Posterior cingulate gyrus (tissue), 11 donors: ENCODE measurements around the gene AAK1.

Experiments
- DNase-seq, 10 donors: peaks; one replicate each; pipeline versions ENCODE4 v3.0.0 to v3.0.0-alpha.2; 2020 to 2021; ENCODE audit warnings: mixed read lengths in 3 of 10
- intact Hi-C: fragments of 100-400 bp; cut with DNase I; formaldehyde crosslinking; loops from one replicate; pipeline ENCODE4 v1.15.1; 2023

AAK1 gene

GRCh38 chr2:69604836-69605235 is 38.7 kb downstream of the AAK1 start:
- intact Hi-C loops = no loop called here
- no peak for DNase-seq

GRCh38 chr2:69604026-69604678 is 39.4 kb downstream of the AAK1 start:
- no peak for DNase-seq
- intact Hi-C loops = no loop called here

DNA sequence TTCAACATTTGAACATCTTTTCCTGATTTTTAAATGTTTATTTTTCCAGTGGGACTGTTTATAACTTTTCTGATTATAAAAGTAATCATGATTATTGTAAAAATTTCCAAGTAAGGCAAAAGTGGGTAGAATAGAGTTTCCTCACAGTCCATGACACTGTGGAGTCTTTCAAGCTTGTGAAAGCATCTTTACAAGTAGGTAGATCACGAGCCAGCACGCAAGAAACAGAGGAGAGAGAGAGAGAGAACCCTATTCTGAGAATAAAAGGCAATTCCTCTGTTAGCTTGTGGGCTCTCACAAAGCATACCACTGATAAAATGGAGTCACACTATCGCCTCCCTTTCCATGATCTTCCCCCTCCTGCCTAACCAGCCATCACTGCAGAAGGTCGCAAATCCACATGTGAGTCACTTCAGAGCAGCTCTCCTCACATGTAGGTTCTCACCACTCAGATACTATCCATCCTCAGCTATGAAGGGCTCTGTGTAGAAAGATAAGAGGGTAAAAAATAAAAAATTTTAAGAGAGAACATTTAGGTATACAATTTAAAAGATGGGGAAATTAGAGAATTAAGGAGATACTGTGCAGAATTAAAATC is 40.3 kb downstream of the AAK1 start:
- no peak for DNase-seq
- intact Hi-C loops = no loop called here

GRCh38 chr2:69601179-69601612 is 42.3 kb downstream of the AAK1 start:
- intact Hi-C loops = no loop called here
- DNase-seq = no peak

DNA sequence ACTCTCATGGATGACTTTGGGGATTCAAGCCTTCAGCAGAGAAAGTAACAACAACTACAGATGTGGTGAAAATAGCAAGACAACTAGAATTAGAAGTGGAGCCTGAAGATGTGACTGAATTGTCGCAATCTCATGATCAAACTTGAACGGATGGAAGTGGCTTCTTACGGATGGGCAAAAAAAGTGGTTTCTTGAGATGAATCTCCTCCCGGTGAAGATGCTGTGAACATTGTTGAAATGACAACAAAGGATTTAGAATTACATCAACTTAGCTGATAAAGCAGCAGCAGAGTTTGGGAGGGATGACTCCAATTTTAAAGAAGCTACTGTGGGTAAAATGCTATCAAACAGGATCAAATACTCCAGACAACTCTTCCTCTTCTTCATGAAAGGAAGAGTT is 43.1 kb downstream of the AAK1 start:
- intact Hi-C loops = no loop called here
- no peak for DNase-seq

DNA sequence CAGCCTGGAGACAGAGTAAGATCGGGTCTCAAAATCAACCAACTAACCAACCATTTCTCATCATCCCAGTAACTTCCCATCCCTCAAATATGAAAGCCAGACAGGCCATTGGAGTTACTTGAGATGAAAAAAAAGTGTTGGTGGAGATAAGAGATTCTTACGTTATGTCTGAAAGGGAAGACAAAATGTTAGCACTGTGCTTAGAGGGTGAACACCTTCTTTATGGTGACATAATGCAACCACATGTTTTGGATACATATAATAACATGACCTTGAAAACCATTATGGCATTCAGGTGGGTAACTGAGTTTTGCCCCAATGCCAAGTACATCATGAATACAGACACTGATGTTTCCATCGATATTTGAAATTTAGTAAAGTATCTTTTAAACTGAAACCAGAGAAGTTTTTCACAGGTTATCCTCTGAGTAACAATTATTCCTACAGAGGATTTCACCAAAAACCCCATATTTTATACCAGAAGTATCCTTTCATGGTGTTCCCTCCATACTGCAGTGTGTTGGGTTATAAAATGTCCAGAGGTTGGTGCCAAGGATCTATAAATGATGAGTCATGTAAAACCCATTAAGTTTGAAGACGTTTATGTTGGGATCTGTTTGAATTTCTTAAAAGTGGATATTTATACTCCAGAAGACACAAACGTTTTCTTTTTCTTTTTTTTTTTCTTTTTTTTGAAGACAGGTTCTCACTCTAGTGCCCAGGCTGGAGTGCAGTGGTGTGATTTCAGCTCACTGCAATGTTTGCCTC is 45.5 kb downstream of the AAK1 start:
- no peak for DNase-seq
- intact Hi-C loops = no loop called here

GRCh38 chr2:69597105-69597504 is 46.4 kb downstream of the AAK1 start:
- intact Hi-C loops = no loop called here
- DNase-seq = no peak

GRCh38 chr2:69594341-69594740 is 49.2 kb downstream of the AAK1 start:
- intact Hi-C loops = no loop called here
- no peak for DNase-seq

DNA sequence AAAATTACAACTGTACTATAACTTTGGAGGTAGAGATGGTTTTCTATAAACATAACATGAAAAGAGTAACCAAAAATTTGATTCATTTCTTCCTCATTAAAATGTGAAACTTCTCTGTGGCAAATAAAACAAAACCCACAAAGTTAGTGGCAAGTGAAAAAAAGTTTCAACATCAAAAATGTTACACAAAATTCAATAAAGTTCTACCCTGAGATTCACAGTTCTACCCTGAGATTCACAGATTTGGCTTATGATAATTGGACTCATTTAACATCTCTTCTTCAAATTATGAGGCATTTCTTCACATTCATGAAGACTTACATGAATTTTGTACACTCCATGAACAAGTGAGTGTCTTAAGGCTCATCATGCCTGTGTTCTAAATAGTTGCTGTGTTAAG is 51.0 kb downstream of the AAK1 start:
- no peak for DNase-seq
- intact Hi-C loops = no loop called here

DNA sequence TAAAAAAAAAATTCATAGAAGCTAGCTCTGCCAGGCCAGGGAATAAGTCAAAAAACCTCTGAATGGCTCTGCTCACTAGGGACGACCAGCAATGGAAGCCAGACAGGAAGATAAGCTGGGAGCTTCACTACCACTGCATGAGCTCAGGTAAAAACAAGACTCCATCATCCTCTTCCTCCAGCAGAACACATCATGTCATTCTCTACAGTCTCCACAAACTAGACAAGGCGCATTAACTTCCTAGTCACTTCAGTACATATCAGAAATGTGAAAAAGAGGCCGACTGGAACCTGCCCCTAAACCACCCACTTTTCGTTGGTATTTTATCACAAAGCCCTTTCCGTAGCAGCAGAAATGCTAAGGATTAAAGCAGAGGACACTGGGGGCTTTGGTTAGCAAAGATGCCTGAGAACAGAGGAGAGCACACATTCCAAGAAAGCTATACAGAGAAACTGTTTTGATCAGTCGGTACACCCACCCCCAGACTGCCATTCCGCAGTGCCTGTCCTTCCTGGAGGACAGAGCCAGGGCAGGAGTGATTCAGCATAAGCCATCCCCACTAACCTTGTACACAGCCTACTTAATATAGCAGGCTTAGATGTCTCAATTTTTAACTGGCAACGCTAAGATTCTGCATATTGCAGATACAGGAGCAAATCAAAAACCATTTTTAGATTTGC is 53.4 kb downstream of the AAK1 start:
- intact Hi-C loops = no loop called here
- peak in 1 of 10 donors; percentile 11 for DNase-seq

DNA sequence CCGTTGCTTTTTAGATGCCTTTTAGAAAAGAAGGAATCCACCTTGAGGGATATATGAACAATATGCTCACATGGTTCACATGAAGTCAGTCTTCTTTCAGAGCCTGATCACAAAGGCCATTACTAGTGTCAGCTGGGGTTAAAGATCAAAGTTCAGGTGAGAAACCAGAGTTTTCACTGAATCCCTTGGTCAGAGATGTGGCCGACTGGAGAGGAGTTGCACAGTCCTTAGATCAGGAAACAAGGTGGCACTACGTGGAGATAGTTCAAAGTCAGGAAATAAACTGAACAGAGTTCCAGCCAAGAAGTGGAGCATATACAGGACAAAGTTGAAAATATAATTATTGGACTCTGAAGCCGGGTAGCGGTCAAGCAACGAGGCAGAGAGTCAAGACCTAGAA is 54.6 kb downstream of the AAK1 start:
- intact Hi-C loops = no loop called here
- no peak for DNase-seq

DNA sequence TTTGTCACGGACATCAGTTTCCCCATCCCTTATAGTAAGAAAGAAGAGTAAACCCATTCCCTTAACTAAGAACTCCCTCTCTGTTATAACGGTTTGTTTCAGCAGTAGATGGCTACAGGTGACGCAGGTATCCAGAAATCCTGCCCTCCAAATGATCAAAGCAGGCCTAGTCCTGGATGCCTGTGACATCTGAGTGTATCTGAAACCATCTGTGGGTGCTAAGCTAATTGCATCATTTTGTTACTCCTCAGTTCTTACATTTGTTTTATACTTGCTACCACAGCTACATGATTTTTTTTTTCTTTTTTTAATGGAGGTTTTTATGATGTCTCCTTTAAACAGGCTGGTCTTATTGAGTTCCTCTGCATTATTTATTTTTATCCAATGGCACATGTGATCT is 55.1 kb downstream of the AAK1 start:
- DNase-seq = no peak
- intact Hi-C loops = no loop called here

GRCh38 chr2:69585855-69586555 is 57.5 kb downstream of the AAK1 start:
- intact Hi-C loops = no loop called here
- no peak for DNase-seq

GRCh38 chr2:69584127-69584889 is 59.2 kb downstream of the AAK1 start:
- intact Hi-C loops = no loop called here
- no peak for DNase-seq

GRCh38 chr2:69583321-69583833 is 60.2 kb downstream of the AAK1 start:
- intact Hi-C loops = no loop called here
- DNase-seq = no peak

DNA sequence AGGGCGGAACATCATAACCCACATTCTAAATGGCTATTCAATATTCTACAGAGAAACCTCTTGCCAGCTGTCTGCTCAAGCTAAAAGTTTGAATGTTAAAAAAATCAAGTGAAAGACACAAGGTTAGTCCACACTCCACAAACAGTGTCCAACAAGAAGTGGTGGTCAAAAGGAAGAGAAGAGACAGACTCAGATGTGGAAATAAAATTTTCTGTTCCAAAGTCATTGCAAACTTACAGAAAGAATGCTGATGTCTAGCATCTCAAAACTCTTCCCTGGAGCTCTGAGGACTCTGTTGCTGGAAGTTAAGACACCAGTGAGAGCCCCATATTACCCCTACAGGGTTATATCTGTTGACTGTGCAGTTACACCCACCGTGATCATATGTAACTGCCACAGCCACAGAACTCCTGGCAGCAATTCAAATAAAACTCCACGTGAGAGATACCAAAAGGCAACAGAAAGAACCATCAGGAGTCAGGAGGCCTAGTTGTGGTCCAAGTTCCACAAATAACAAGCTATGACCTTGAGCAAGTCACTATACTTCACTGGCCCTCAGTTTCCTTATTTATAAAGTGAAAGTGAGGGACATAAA is 60.9 kb downstream of the AAK1 start:
- DNase-seq = no peak
- intact Hi-C loops = no loop called here

GRCh38 chr2:69581774-69582581 is 61.6 kb downstream of the AAK1 start:
- intact Hi-C loops = no loop called here
- no peak for DNase-seq

DNA sequence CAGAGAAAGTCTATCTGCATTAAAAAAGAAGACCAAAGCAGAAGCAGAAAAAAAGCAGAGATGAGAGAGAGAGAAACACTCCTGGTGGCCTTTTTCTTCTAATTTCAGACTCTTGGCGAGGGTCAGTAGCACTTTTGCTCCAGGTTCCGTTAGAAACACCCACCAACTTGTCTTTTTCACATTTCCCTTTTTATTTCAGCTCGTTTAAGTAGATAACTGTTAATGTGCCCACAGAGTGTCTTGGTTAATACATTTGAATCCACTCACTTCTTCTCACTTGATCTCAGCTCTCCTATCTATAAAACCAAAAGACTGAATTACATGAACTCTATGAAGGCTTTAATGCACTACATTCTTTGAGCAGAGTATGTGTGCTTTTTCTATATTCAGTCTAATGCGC is 63.1 kb downstream of the AAK1 start:
- intact Hi-C loops = no loop called here
- no peak for DNase-seq

DNA sequence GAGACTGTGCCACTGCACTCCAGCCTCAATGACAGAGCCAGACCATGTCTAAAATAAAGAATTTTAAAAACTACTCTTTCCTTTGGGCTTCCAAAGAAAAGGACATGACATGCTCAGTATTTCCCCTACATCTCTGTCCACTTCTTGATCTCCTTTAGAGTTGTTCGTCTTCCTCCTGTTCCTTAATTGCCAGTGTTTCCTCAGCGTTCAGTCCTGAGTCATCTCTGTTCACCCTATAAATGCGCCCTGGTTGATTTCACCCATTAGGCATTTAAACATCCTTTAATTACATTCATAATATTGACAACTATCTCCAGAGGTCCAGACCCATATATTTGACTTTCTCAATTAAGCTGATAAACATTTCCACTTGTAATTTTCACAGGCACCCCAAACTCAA is 64.0 kb downstream of the AAK1 start:
- intact Hi-C loops = no loop called here
- no peak for DNase-seq
